Measurements from ENCODE around the gene COL9A3.
A peak's percentile ranks its signal among the peaks of the same experiment; 100 is the strongest.

Gene COL9A3

GRCh38 chr20:62778601-62779416 lies 38.0 kb upstream of the COL9A3 start:
- no peak for DNase-seq (ENCODE audit: low spot score)

- no peak for DNase-seq (ENCODE audit: low spot score)
These were observed 37.5 kb upstream of the COL9A3 start for GRCh38 chr20:62779417-62779685.

GRCh38 chr20:62780204-62780603 lies 36.6 kb upstream of the COL9A3 start:
- no peak for DNase-seq (ENCODE audit: low spot score)

- DNase-seq (ENCODE audit: low spot score), result no peak
These were observed 36.2 kb upstream of the COL9A3 start for GRCh38 chr20:62780696-62781095.

- DNase-seq (ENCODE audit: low spot score), result no peak
These were observed 34.5 kb upstream of the COL9A3 start for GRCh38 chr20:62782149-62782892.

- no peak for DNase-seq (ENCODE audit: low spot score)
These were observed 34.0 kb upstream of the COL9A3 start for GRCh38 chr20:62782893-62783278.

GRCh38 chr20:62784497-62784896 lies 32.4 kb upstream of the COL9A3 start:
- no peak for DNase-seq (ENCODE audit: low spot score)

GRCh38 chr20:62785393-62785792 lies 31.5 kb upstream of the COL9A3 start:
- DNase-seq (ENCODE audit: low spot score), result no peak

GRCh38 chr20:62786157-62786556 lies 30.7 kb upstream of the COL9A3 start:
- no peak for DNase-seq (ENCODE audit: low spot score)

GRCh38 chr20:62787321-62787720 lies 29.5 kb upstream of the COL9A3 start:
- no peak for DNase-seq (ENCODE audit: low spot score)

- DNase-seq (ENCODE audit: low spot score), result no peak
These were observed 29.0 kb upstream of the COL9A3 start for GRCh38 chr20:62787866-62788265.

GRCh38 chr20:62788607-62789006 lies 28.2 kb upstream of the COL9A3 start:
- DNase-seq (ENCODE audit: low spot score), result no peak

GRCh38 chr20:62790075-62790474 lies 26.8 kb upstream of the COL9A3 start:
- no peak for DNase-seq (ENCODE audit: low spot score)

GRCh38 chr20:62791301-62792181 lies 25.3 kb upstream of the COL9A3 start:
- peak; percentile 79 for DNase-seq (ENCODE audit: low spot score)

GRCh38 chr20:62792182-62792939 lies 24.5 kb upstream of the COL9A3 start:
- peak; percentile 42 for DNase-seq (ENCODE audit: low spot score)

GRCh38 chr20:62792940-62793756 lies 23.7 kb upstream of the COL9A3 start:
- no peak for DNase-seq (ENCODE audit: low spot score)

- no peak for DNase-seq (ENCODE audit: low spot score)
These were observed 23.2 kb upstream of the COL9A3 start for GRCh38 chr20:62793757-62794006.

- DNase-seq (ENCODE audit: low spot score), result peak; percentile 98
These were observed 22.7 kb upstream of the COL9A3 start for GRCh38 chr20:62794007-62794724.

GRCh38 chr20:62795023-62795761 lies 21.7 kb upstream of the COL9A3 start:
- DNase-seq (ENCODE audit: low spot score), result no peak

Measured in AG20443 (cell line).